Measurements from ENCODE around the gene GNGT2. TPM values are rescaled to one million over a fixed set of nuclear protein-coding genes. Genes with fewer than 3 reads are reported as not detected.
A peak's percentile ranks its signal among the peaks of the same experiment; 100 is the strongest.
"Not testable (repeated sequence)": the region's sequence is repeated elsewhere in the genome, so short reads cannot be mapped to it uniquely, and the experiment has no call there.

Gene GNGT2
- total RNA-seq, 1 donor from 2014 or later: not detected

DNA sequence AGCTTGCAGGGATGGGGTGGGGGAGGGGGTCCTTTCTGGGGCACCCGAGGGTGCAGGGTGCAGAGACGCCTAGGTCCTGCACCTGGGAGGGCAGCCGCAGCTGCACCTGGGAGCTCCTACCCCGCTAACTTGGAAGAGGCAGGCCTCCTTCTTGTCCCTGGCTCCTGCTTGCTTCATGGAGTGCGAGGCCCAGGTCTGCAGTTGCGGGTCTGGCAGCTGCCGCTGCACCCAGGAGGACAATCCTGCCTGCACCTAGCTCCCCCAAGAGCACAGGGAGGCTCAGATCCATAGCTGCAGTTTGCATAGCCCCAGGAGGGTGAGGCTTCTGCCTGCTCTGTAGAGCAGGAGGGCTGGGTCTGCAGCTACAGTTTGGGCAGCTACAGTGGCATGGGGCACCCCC is 26.6 kb downstream of the GNGT2 start:
- TF ChIP-seq CTCF (IDR thresholded peaks at IDR 0.05): no peak
- intact Hi-C loops (cut with DNase I): no loop called here
- Histone ChIP-seq H3K36me3 (no peaks in the 10 kb centered on the region), H3K9me3 (no peaks in the 10 kb centered on the region), H3K27me3 (no peaks in the 10 kb centered on the region), H3K4me3 (no peak overlapping the region), H3K4me1 (no peaks in the 10 kb centered on the region), H3K27ac (no peak overlapping the region)
- DNase-seq (ENCODE audit: low spot score in 2 of 2): no peak

GRCh38 chr17:49183341-49183740 is 27.0 kb downstream of the GNGT2 start:
- TF ChIP-seq CTCF (IDR thresholded peaks at IDR 0.05): no peak
- no peaks in the 10 kb centered on the region for H3K27me3 ChIP-seq
- no peak for DNase-seq (ENCODE audit: low spot score in 2 of 2)
- H3K4me1 ChIP-seq: no peaks in the 10 kb centered on the region
- H3K27ac ChIP-seq: no peak overlapping the region
- intact Hi-C loops (cut with DNase I): no loop called here
- H3K9me3 ChIP-seq: no peaks in the 10 kb centered on the region
- H3K4me3 ChIP-seq: no peak overlapping the region
- no peaks in the 10 kb centered on the region for H3K36me3 ChIP-seq

DNA sequence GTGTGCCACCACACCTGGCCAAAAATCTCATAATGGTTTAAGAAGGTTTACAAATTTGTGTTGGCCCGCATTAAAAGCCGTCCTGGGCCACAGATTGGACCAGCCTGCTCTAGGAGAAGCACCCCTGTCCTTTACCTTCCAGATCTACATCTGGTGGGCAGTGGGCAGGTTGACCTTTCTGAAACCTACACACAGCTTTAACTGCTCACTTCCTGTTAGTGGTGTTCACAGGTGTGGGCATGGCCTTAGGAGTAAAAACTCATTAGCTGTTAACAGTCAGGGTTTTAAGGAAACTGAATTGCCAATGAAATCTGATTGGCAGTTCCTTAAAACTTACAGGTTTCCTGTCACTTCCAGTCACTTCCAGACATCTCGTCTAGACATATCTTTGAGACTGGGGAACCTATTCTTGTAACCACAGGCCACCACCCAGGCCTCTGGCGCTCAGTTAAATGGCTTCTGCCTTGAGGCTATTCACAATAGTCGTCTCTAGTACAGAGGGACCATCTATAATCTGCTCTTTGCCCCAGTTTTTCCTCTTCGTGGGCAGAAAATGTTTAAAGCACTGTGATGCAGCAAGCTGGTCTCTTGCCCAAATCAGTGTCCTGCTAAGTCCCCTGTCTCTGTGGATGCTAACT is 29.3 kb downstream of the GNGT2 start:
- intact Hi-C loops (cut with DNase I): loop anchor here (1.0 kb wide), 1 partner anchor 46 kb away; no protein-coding TSS in a partner anchor
- Histone ChIP-seq H3K9me3 (peaks cover 5 to 11% of the 10 kb centered on the region in 2 donors), H3K4me3 (no peak overlapping the region), H3K27ac (no peak overlapping the region), H3K4me1 (no peaks in the 10 kb centered on the region), H3K36me3 (no peaks in the 10 kb centered on the region), H3K27me3 (no peaks in the 10 kb centered on the region)
- DNase-seq (ENCODE audit: low spot score in 2 of 2): no peak
- no peak for TF ChIP-seq CTCF (IDR thresholded peaks at IDR 0.05)

- H3K36me3 ChIP-seq: no peaks in the 10 kb centered on the region
- no peak overlapping the region for H3K4me3 ChIP-seq
- no peaks in the 10 kb centered on the region for H3K27me3 ChIP-seq
- peaks cover 13 to 20% of the 10 kb centered on the region in 2 donors for H3K9me3 ChIP-seq
- H3K4me1 ChIP-seq: no peaks in the 10 kb centered on the region
- H3K27ac ChIP-seq: no peak overlapping the region
- intact Hi-C loops (cut with DNase I): loop anchor here (1.0 kb wide), 1 partner anchor 47 kb away; no protein-coding TSS in a partner anchor
- peak; percentile 58 to 76 (median 69) for TF ChIP-seq CTCF (IDR thresholded peaks at IDR 0.05)
- DNase-seq (ENCODE audit: low spot score in 2 of 2): peak in 1 of 2 donors; percentile 72
These were observed 30.1 kb downstream of the GNGT2 start for GRCh38 chr17:49180303-49180702.

GRCh38 chr17:49175978-49176377 is 34.4 kb downstream of the GNGT2 start:
- H3K36me3 ChIP-seq; H3K27me3 ChIP-seq; H3K27ac ChIP-seq; DNase-seq (ENCODE audit: low spot score in 2 of 2); intact Hi-C loops (cut with DNase I); H3K4me3 ChIP-seq; H3K4me1 ChIP-seq: not testable (repeated sequence)
- H3K9me3 ChIP-seq: peaks cover 15 to 21% of the 10 kb centered on the region in 2 donors

- H3K36me3 ChIP-seq; H3K27me3 ChIP-seq; H3K27ac ChIP-seq; H3K9me3 ChIP-seq; H3K4me1 ChIP-seq; H3K4me3 ChIP-seq; intact Hi-C loops (cut with DNase I); DNase-seq (ENCODE audit: low spot score in 2 of 2): not testable (repeated sequence)
These were observed 39.7 kb downstream of the GNGT2 start for GRCh38 chr17:49170711-49171110.

DNA sequence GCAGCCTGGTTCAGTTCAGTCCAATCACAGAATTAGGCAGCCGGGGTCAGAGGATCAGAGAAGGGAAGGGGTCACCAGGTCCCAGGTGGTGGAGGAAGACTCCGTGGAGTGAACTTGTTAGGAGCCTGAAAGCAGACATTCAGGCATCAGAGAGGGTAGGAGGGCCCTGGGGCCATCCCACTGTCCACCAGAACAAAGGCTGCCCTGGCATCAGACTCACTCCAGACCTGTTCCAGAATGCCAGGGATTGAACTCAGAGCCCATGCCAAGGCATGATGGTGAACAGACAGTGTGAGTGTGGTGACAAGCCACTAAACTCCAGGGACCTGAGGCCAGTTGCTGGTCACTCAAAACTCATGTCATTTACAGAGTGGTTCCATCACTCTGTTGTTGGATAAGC is 40.2 kb downstream of the GNGT2 start:
- DNase-seq (ENCODE audit: low spot score in 2 of 2): no peak
- intact Hi-C loops (cut with DNase I): no loop called here
- H3K36me3 ChIP-seq: no peaks in the 10 kb centered on the region
- TF ChIP-seq CTCF (IDR thresholded peaks at IDR 0.05): no peak
- no peaks in the 10 kb centered on the region for H3K4me1 ChIP-seq
- peaks cover under 1% of the 10 kb centered on the region in 2 donors for H3K9me3 ChIP-seq
- H3K27ac ChIP-seq: no peak overlapping the region
- no peaks in the 10 kb centered on the region for H3K27me3 ChIP-seq
- H3K4me3 ChIP-seq: no peak overlapping the region
